Osteocyte (in vitro differentiated cells): Measurements from ENCODE around the gene TCP11. TPM values are rescaled to one million over a fixed set of nuclear protein-coding genes. Genes with fewer than 3 reads are reported as not detected.

Source experiments
- DNase-seq: peaks from one replicate; pipeline ENCODE4 v3.0.0; 2021; ENCODE audit warnings: mixed read lengths; ENCODE audit not compliant: unreplicated experiment; ENCODE audit errors: extremely low spot score
- H3K27ac Mint-ChIP-seq: one replicate; pipeline ENCODE4 v1.8.0; 2021; ENCODE audit warnings: mild to moderate bottlenecking, mixed read lengths; ENCODE audit not compliant: unreplicated experiment
- H3K27me3 Mint-ChIP-seq: one replicate; pipeline ENCODE4 v1.8.0; 2021; ENCODE audit warnings: mixed read lengths; ENCODE audit not compliant: unreplicated experiment
- H3K36me3 Mint-ChIP-seq: one replicate; pipeline ENCODE4 v1.8.0; 2021; ENCODE audit warnings: mixed read lengths; ENCODE audit not compliant: unreplicated experiment
- H3K4me1 Mint-ChIP-seq: one replicate; pipeline ENCODE4 v1.8.0; 2021; ENCODE audit warnings: mixed read lengths; ENCODE audit not compliant: unreplicated experiment
- H3K4me3 Mint-ChIP-seq: one replicate; pipeline ENCODE4 v1.8.0; 2021; ENCODE audit warnings: mild to moderate bottlenecking, moderate library complexity, mixed read lengths; ENCODE audit not compliant: unreplicated experiment
- H3K9me3 Mint-ChIP-seq: one replicate; pipeline ENCODE4 v1.8.0; 2021; ENCODE audit warnings: mixed read lengths; ENCODE audit not compliant: unreplicated experiment
- total RNA-seq: library from RNA; stranded (reverse); gene quantifications from 2 replicates; pipeline ENCODE4 v1.2.1, GENCODE V29; 2021
- TF ChIP-seq, protein P1 (sequence below): fragments of 200-600 bp; sonication (generic); IDR thresholded peaks from 2 replicates; pipeline ENCODE4 v1.5.0; 2021; ENCODE audit warnings: antibody characterized with exemption, mild to moderate bottlenecking, moderate library complexity

TCP11 gene
- total RNA-seq, 1 donor from 2014 or later, result 0.43 TPM

- DNase-seq, result no peak
- Mint-ChIP-seq H3K4me1 (peaks cover 27% of the 10 kb centered on the region), H3K9me3 (no peaks in the 10 kb centered on the region), H3K36me3 (no peaks in the 10 kb centered on the region), H3K27me3 (no peaks in the 10 kb centered on the region), H3K27ac (no peak overlapping the region), H3K4me3 (no peak overlapping the region)
- TF ChIP-seq, protein P1, sequence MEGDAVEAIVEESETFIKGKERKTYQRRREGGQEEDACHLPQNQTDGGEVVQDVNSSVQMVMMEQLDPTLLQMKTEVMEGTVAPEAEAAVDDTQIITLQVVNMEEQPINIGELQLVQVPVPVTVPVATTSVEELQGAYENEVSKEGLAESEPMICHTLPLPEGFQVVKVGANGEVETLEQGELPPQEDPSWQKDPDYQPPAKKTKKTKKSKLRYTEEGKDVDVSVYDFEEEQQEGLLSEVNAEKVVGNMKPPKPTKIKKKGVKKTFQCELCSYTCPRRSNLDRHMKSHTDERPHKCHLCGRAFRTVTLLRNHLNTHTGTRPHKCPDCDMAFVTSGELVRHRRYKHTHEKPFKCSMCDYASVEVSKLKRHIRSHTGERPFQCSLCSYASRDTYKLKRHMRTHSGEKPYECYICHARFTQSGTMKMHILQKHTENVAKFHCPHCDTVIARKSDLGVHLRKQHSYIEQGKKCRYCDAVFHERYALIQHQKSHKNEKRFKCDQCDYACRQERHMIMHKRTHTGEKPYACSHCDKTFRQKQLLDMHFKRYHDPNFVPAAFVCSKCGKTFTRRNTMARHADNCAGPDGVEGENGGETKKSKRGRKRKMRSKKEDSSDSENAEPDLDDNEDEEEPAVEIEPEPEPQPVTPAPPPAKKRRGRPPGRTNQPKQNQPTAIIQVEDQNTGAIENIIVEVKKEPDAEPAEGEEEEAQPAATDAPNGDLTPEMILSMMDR, result no peak
These were observed 31.9 kb upstream of the TCP11 start for GRCh38 chr6:35173044-35173426.

GRCh38 chr6:35170891-35171290, 29.8 kb upstream of the TCP11 start:
- H3K27me3 Mint-ChIP-seq, result no peaks in the 10 kb centered on the region
- DNase-seq, result no peak
- TF ChIP-seq, protein P1, result no peak
- H3K4me1 Mint-ChIP-seq, result peaks cover 33% of the 10 kb centered on the region
- H3K27ac Mint-ChIP-seq, result no peak overlapping the region
- no peak overlapping the region for H3K4me3 Mint-ChIP-seq
- H3K36me3 Mint-ChIP-seq, result no peaks in the 10 kb centered on the region
- no peaks in the 10 kb centered on the region for H3K9me3 Mint-ChIP-seq

DNA sequence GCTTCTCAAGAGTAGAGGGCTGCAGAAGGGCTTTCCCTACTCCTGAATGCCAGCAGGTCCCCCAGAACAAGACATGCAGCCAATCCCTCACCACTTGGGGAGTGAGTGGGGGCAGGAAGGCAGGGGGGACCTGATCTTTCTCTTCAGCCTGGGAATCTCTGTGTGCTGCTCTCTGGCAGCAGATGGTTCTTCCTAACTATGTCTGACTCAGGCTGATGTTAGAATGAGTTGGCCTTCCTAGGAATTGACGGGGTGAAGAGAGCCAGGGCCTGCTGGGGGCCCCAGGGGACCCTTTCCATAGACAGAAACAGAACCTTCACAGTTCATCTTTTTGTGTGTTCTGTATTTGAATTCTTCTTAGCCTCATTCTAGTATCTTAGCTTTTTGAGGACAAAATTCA, 29.0 kb upstream of the TCP11 start:
- TF ChIP-seq, protein P1, result no peak
- H3K27me3 Mint-ChIP-seq, result no peaks in the 10 kb centered on the region
- H3K27ac Mint-ChIP-seq, result no peak overlapping the region
- no peaks in the 10 kb centered on the region for H3K36me3 Mint-ChIP-seq
- no peaks in the 10 kb centered on the region for H3K9me3 Mint-ChIP-seq
- H3K4me3 Mint-ChIP-seq, result no peak overlapping the region
- DNase-seq, result no peak
- H3K4me1 Mint-ChIP-seq, result peaks cover 39% of the 10 kb centered on the region

DNA sequence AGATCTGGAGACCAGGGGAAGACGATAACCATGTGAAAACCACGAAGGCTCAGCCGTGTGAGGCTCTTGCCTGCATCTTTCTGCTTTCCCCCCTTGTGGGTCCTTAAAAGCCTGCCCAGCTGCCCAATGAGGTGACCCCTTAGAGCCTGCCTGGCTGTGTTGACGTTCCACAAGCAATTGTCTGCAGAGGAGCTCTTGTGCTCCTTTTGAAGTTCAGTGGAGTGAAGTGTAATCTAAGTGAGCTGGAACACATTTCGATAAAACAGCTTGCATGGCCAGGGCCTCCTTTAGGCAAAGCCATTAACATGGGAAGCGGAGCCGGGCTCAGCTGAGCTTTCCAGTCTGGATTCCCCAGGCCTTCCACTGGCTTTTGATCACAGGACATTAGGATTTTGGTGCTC, 27.3 kb upstream of the TCP11 start:
- no peak overlapping the region for H3K4me3 Mint-ChIP-seq
- peaks cover 31% of the 10 kb centered on the region for H3K4me1 Mint-ChIP-seq
- H3K27me3 Mint-ChIP-seq, result no peaks in the 10 kb centered on the region
- DNase-seq, result no peak
- H3K9me3 Mint-ChIP-seq, result peaks cover 5% of the 10 kb centered on the region
- TF ChIP-seq, protein P1, result no peak
- H3K27ac Mint-ChIP-seq, result no peak overlapping the region
- peaks cover 6% of the 10 kb centered on the region for H3K36me3 Mint-ChIP-seq

GRCh38 chr6:35167505-35167904, 26.4 kb upstream of the TCP11 start:
- H3K36me3 Mint-ChIP-seq, result peaks cover 7% of the 10 kb centered on the region
- H3K9me3 Mint-ChIP-seq, result peaks cover 6% of the 10 kb centered on the region
- H3K27me3 Mint-ChIP-seq, result no peaks in the 10 kb centered on the region
- peaks cover 23% of the 10 kb centered on the region for H3K4me1 Mint-ChIP-seq
- TF ChIP-seq, protein P1, result no peak
- no peak overlapping the region for H3K27ac Mint-ChIP-seq
- DNase-seq, result no peak
- H3K4me3 Mint-ChIP-seq, result no peak overlapping the region
